PC-9 (cell line): ENCODE data around the gene ACTBL2. TPM values are rescaled to one million over a fixed set of nuclear protein-coding genes. Genes with fewer than 3 reads are reported as not detected.

Experiments
- BruUV-seq: library from RNA; stranded (reverse); fragments of 400-500 nt; replicated peaks from 2 replicates; lab custom pipeline; 2021; lab: Mats Ljungman, UMichigan
- CTCF ChIA-PET: fragments of 300-600 bp; sonication (Branson Sonifier 250); formaldehyde crosslinking; loops from one replicate; lab custom pipeline; 2022; ENCODE audit warnings: antibody characterized with exemption; lab: Charles Lee
- POLR2A ChIA-PET: fragments of 300-600 bp; sonication (Branson Sonifier 250); formaldehyde crosslinking; loops from one replicate; lab custom pipeline; 2022; ENCODE audit warnings: antibody characterized with exemption; ENCODE audit not compliant: unreplicated experiment; lab: Charles Lee
- DNase-seq, 2 experiments: peaks; one replicate each; pipeline versions ENCODE4 v3.0.0 to v3.0.0-alpha.2; 2015 to 2022; ENCODE audit warnings: mixed read lengths in 1 of 2
- H2AFZ ChIP-seq: fragments of 200-600 bp; sonication (generic); 2 replicates; pipeline ENCODE4 v1.8.1; 2017; ENCODE audit warnings: antibody characterized with exemption
- H3F3A ChIP-seq: fragments of 200-600 bp; sonication (generic); 2 replicates; pipeline ENCODE4 v1.8.1; 2017; ENCODE audit warnings: antibody characterized with exemption, mild to moderate bottlenecking, low read depth; ENCODE audit not compliant: insufficient read depth
- H3K27ac ChIP-seq: fragments of 200-600 bp; sonication (generic); 2 replicates; pipeline ENCODE4 v1.6.1; 2016; ENCODE audit warnings: mixed run types
- H3K27me3 ChIP-seq: fragments of 200-600 bp; sonication (generic); 2 replicates; pipeline ENCODE4 v1.6.1; 2016; ENCODE audit warnings: low read depth, mixed run types; ENCODE audit not compliant: insufficient read depth
- H3K36me3 ChIP-seq: fragments of 200-600 bp; sonication (generic); 2 replicates; pipeline ENCODE4 v1.6.1; 2016; ENCODE audit warnings: low read depth, mixed run types
- H3K4me1 ChIP-seq: fragments of 200-600 bp; sonication (generic); replicated peaks from 2 replicates; pipeline ENCODE4 v1.6.1; 2016; ENCODE audit warnings: mixed run types; ENCODE audit not compliant: insufficient read depth
- H3K4me2 ChIP-seq: fragments of 200-600 bp; sonication (generic); 2 replicates; pipeline ENCODE4 v1.6.1; 2017; ENCODE audit warnings: mixed run types
- H3K4me3 ChIP-seq: fragments of 200-600 bp; sonication (generic); 2 replicates; pipeline ENCODE4 v1.6.1; 2016; ENCODE audit warnings: mixed run types
- H3K79me2 ChIP-seq: fragments of 200-600 bp; sonication (generic); 2 replicates; pipeline ENCODE4 v1.6.1; 2017; ENCODE audit warnings: low read depth, mixed run types
- H3K9me2 ChIP-seq: fragments of 200-600 bp; sonication (generic); 2 replicates; pipeline ENCODE4 v1.8.1; 2017; ENCODE audit warnings: mild to moderate bottlenecking; ENCODE audit not compliant: insufficient read depth
- H3K9me3 ChIP-seq: fragments of 200-600 bp; sonication (generic); 2 replicates; pipeline ENCODE4 v1.8.1; 2016; ENCODE audit warnings: low read depth; ENCODE audit not compliant: insufficient read depth
- H4K20me1 ChIP-seq: fragments of 200-600 bp; sonication (generic); 2 replicates; pipeline ENCODE4 v1.8.1; 2017; ENCODE audit not compliant: insufficient read depth
- EZH2 ChIP-seq: fragments of 200-600 bp; sonication (generic); IDR thresholded peaks from 2 replicates; pipeline ENCODE4 v1.8.0; 2017; ENCODE audit warnings: antibody characterized with exemption, low read depth
- intact Hi-C: fragments of 100-400 bp; cut with micrococcal nuclease; formaldehyde crosslinking; loops from one replicate; pipeline ENCODE4 v1.10.0; 2022; ENCODE audit not compliant: unreplicated experiment
- total RNA-seq: library from RNA; stranded (reverse); gene quantifications from 2 replicates; pipeline ENCODE4 v1.2.3, GENCODE V29; 2021
- TF ChIP-seq, protein P1 (sequence below): fragments of 200-600 bp; sonication (generic); conservative IDR thresholded peaks from 2 replicates; pipeline ENCODE4 v1.6.1; 2017; ENCODE audit warnings: mixed run types, antibody characterized with exemption, mild to moderate bottlenecking, moderate library complexity

Gene ACTBL2
- total RNA-seq, 1 experiment from 2014 or later, result 0.98 TPM

DNA sequence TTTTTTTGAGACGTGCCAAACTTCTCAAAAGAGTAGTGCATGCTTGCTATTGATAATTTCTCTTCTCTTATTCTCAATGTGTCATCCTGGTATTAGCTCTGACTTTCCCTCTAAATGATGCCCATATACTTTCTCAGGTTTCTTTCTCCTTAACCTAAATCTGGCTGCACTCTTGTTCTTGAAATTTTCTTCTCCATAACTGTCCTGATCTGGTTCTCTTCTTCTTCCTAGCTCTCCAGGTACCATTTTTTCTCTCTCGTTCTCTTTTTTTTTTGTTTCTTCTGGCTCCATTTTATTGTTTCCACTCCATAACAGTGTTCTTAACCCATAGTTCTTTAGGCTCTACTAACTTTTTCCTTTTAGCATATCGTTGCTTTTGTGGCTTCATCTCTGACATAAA is 47.9 kb downstream of the ACTBL2 start:
- no peaks in the 10 kb centered on the region for H3K36me3 ChIP-seq
- peaks cover 31% of the 10 kb centered on the region for H3F3A ChIP-seq
- TF ChIP-seq, protein P1, sequence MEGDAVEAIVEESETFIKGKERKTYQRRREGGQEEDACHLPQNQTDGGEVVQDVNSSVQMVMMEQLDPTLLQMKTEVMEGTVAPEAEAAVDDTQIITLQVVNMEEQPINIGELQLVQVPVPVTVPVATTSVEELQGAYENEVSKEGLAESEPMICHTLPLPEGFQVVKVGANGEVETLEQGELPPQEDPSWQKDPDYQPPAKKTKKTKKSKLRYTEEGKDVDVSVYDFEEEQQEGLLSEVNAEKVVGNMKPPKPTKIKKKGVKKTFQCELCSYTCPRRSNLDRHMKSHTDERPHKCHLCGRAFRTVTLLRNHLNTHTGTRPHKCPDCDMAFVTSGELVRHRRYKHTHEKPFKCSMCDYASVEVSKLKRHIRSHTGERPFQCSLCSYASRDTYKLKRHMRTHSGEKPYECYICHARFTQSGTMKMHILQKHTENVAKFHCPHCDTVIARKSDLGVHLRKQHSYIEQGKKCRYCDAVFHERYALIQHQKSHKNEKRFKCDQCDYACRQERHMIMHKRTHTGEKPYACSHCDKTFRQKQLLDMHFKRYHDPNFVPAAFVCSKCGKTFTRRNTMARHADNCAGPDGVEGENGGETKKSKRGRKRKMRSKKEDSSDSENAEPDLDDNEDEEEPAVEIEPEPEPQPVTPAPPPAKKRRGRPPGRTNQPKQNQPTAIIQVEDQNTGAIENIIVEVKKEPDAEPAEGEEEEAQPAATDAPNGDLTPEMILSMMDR, result no peak
- TF ChIP-seq EZH2, result no peak
- no peak overlapping the region for H3K4me3 ChIP-seq
- H3K4me1 ChIP-seq, result peaks cover 40% of the 10 kb centered on the region
- H3K9me3 ChIP-seq, result peaks cover 30% of the 10 kb centered on the region
- H3K27me3 ChIP-seq, result no peaks in the 10 kb centered on the region
- DNase-seq, result no peak
- H4K20me1 ChIP-seq, result no peaks in the 10 kb centered on the region
- H2AFZ ChIP-seq, result no peak overlapping the region
- ChIA-PET CTCF (interaction anchor here (1.2 kb wide), 1 partner anchor 96 kb away, joined by 7 read pairs; no protein-coding TSS in a partner anchor), POLR2A (interaction anchor here (0.6 to 0.7 kb wide), 3 partner anchors 68 to 383 kb away, joined by 3 to 7 read pairs (median 3); no protein-coding TSS in a partner anchor)
- BruUV-seq, result no TSS peak
- intact Hi-C loops, result loop anchor here (1.0 to 5.0 kb wide), 6 partner anchors 52 to 453 kb away; no protein-coding TSS in a partner anchor
- peak overlapping the region; percentile 99 for H3K27ac ChIP-seq
- H3K9me2 ChIP-seq, result no peaks in the 10 kb centered on the region
- H3K79me2 ChIP-seq, result no peaks in the 10 kb centered on the region
- H3K4me2 ChIP-seq, result peak overlapping the region; percentile 40

DNA sequence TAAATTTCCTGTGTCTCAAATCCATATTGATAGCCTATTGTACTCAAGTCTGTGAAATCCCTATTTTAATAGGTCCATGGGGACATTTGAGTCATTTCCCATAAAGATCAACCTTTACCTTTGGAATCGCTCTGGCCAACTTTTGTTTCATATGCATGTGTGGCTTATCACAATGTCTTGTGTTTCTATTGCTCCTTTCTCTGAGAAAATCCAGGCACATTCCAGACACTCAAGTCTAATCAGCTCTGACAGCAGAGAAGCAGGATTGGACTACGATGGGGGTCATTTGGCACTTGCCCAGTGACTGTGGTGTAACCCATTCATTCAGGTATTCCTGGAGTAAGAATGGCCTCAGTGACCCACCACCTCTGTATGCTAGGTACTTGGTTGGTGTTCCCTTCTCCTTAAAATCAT is 48.4 kb downstream of the ACTBL2 start:
- peak in 1 of 2 experiments; percentile 15 for DNase-seq
- Histone ChIP-seq H3K27ac (peak overlapping the region; percentile 99), H3K27me3 (no peaks in the 10 kb centered on the region), H3K4me3 (no peak overlapping the region), H3K9me3 (peaks cover 30% of the 10 kb centered on the region), H3K4me2 (peak overlapping the region; percentile 40; the same call in 1 of the 2 replicates), H2AFZ (no peak overlapping the region), H3K36me3 (no peaks in the 10 kb centered on the region), H3K79me2 (no peaks in the 10 kb centered on the region), H3K9me2 (no peaks in the 10 kb centered on the region), H3K4me1 (peaks cover 40% of the 10 kb centered on the region), H3F3A (peaks cover 31% of the 10 kb centered on the region), H4K20me1 (no peaks in the 10 kb centered on the region)
- no TSS peak for BruUV-seq
- CTCF ChIA-PET, result interaction anchor here (1.2 kb wide), 1 partner anchor 96 kb away, joined by 7 read pairs; no protein-coding TSS in a partner anchor
- intact Hi-C loops, result loop anchor here (2.0 kb wide), 1 partner anchor 135 kb away; no protein-coding TSS in a partner anchor
- TF ChIP-seq EZH2, result no peak
- TF ChIP-seq, protein P1, result no peak
- POLR2A ChIA-PET, result interaction anchor here (0.6 to 0.7 kb wide), 3 partner anchors 67 to 383 kb away, joined by 3 to 7 read pairs (median 3); no protein-coding TSS in a partner anchor

DNA sequence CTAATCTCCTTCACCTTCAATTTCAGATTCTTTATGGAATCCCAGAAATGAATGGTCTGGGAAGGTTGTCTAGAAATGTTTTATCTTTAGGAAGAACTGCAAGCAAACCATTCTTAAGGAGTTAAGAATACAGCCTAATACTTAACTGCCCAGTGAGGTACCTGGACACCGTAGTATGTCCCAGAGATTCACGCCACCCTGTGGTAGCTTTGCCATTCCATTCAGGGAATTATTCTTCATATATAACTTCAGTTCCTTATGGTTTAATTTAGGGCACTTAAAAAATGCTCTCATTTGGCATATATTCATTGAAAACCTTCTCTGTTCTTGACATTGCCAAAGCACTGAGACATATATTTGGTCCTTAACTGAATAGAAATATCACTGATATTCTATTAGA is 49.7 kb downstream of the ACTBL2 start:
- Histone ChIP-seq H3F3A (peaks cover 31% of the 10 kb centered on the region), H3K4me2 (no peak overlapping the region), H3K4me3 (no peak overlapping the region), H3K9me3 (peaks cover 30% of the 10 kb centered on the region), H2AFZ (no peak overlapping the region), H3K27ac (no peak overlapping the region), H4K20me1 (no peaks in the 10 kb centered on the region), H3K9me2 (no peaks in the 10 kb centered on the region), H3K79me2 (no peaks in the 10 kb centered on the region), H3K27me3 (no peaks in the 10 kb centered on the region), H3K4me1 (peaks cover 40% of the 10 kb centered on the region), H3K36me3 (no peaks in the 10 kb centered on the region)
- intact Hi-C loops, result no loop called here
- ChIA-PET POLR2A (no interaction called here), CTCF (no interaction called here)
- BruUV-seq, result no TSS peak
- no peak for DNase-seq
- TF ChIP-seq EZH2, result no peak
- TF ChIP-seq, protein P1, result no peak
